ENCODE measurements around the gene EYS. TPM values are rescaled to one million over a fixed set of nuclear protein-coding genes. Genes with fewer than 3 reads are reported as not detected.

EYS gene
- total RNA-seq, 3 donors from 2014 or later = 1.3 to 2.9 TPM; not detected in 1

- H3K9me3 ChIP-seq = no peaks in the 10 kb centered on the region
- no peaks in the 10 kb centered on the region for H3K27me3 ChIP-seq
- no peaks in the 10 kb centered on the region for H3K4me1 ChIP-seq
- intact Hi-C loops (cut with DNase I; ENCODE audit: low total_unique reads) = no loop called here
- TF ChIP-seq POLR2A (IDR thresholded peaks at IDR 0.05) = no peak
- no peak for TF ChIP-seq POLR2AphosphoS5 (IDR thresholded peaks at IDR 0.05)
- H3K4me3 ChIP-seq = no peak overlapping the region
- DNase-seq (ENCODE audit: low spot score in 2 of 2) = no peak
- H3K36me3 ChIP-seq = no peaks in the 10 kb centered on the region
- no peak overlapping the region for H3K27ac ChIP-seq
These were observed 1482.2 kb downstream of the EYS start for GRCh38 chr6:64224819-64225218.

DNA sequence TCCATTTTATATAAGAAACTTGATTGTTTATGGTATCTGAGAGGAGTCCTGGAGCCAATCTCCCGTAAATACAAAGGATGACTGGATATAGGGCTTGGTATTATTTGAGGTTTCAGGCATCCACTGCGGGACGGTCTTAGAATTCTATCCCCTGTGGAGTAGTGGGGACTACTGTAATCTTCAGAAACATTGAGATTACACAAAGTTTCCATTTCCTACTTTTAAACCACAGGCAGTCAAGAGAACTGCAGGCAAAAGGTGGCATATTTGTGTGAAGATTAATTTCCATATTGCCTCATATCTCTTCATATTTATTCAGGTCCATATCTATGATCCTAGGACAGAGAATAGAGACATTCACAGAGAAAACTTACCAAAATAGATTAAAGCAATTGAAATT is 1485.2 kb downstream of the EYS start:
- Histone ChIP-seq H3K36me3 (no peaks in the 10 kb centered on the region), H3K27ac (no peak overlapping the region), H3K9me3 (no peaks in the 10 kb centered on the region), H3K4me3 (no peak overlapping the region), H3K4me1 (no peaks in the 10 kb centered on the region), H3K27me3 (no peaks in the 10 kb centered on the region)
- DNase-seq (ENCODE audit: low spot score in 2 of 2) = no peak
- no peak for TF ChIP-seq POLR2AphosphoS5 (IDR thresholded peaks at IDR 0.05)
- intact Hi-C loops (cut with DNase I; ENCODE audit: low total_unique reads) = no loop called here

- Histone ChIP-seq H3K4me1 (no peaks in the 10 kb centered on the region), H3K27ac (no peak overlapping the region), H3K27me3 (no peaks in the 10 kb centered on the region), H3K4me3 (no peak overlapping the region), H3K36me3 (no peaks in the 10 kb centered on the region), H3K9me3 (no peaks in the 10 kb centered on the region)
- no peak for TF ChIP-seq POLR2AphosphoS5 (IDR thresholded peaks at IDR 0.05)
- no peak for DNase-seq (ENCODE audit: low spot score in 2 of 2)
- intact Hi-C loops (cut with DNase I; ENCODE audit: low total_unique reads) = no loop called here
These were observed 1486.2 kb downstream of the EYS start for GRCh38 chr6:64220801-64221200.

DNA sequence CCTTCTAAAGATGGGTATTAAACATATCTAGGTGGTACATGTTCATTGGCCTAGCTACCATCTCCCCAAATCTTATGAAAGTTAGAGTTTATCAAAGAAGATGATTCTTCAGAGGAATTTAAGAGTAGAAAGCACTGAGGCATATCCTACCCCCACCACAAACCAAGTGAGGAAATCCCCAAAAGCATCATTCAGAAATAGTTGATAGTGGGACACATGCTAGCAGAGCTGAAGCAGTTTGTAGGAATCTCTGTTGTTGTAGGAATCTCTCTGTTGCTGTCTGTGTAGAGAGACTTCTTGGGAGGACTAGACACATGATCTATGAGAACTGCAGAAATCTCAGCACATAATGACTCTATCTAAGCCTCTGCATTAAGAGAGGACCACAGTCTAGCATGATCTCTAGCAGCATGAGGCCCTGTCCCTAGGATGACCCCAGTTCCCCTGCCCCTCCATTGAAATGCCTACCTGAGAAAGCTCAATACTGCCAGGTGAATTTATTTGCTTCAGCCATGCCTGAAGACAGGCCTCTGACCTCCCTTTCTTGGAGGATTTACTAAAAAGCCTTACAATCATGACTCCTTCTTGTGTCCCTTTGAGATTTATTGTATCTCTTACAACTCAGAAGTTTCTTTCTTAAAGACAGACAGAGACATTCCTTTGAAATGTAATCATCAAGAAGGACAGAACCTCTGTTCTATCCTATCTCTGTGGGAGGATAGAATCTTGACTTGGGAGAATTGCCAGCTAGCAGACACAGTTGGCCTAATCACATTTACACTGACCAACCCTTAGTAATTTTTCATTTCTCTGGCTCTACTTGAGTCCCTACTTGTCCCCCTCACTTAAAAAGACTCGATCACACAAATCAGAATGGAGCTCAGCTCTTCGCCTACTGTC is 1489.1 kb downstream of the EYS start:
- Histone ChIP-seq H3K4me3 (no peak overlapping the region), H3K36me3 (no peaks in the 10 kb centered on the region), H3K27ac (no peak overlapping the region), H3K27me3 (no peaks in the 10 kb centered on the region), H3K4me1 (no peaks in the 10 kb centered on the region), H3K9me3 (no peaks in the 10 kb centered on the region)
- TF ChIP-seq POLR2AphosphoS5 (IDR thresholded peaks at IDR 0.05) (no peak), CTCF (IDR thresholded peaks at IDR 0.05) (no peak), POLR2A (IDR thresholded peaks at IDR 0.05) (no peak)
- intact Hi-C loops (cut with DNase I; ENCODE audit: low total_unique reads) = no loop called here
- no peak for DNase-seq (ENCODE audit: low spot score in 2 of 2)

DNA sequence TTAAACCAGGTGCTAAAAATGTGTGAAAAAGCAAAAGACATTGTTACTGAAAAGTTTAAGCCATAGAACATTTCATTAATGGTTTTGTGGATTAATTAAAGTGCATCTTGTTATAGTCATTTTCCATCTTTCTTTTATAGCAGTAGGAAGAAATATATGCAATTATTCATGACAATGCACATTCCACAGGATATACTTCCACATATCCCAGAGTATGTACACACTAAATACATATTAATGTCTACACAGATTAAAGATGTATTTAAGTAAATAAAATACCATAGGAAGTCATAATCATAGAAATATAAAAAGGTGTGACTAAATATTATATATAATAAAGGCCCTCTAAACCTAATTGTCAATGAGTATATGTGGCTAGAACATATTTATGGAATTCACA is 1492.7 kb downstream of the EYS start:
- Histone ChIP-seq H3K4me1 (no peaks in the 10 kb centered on the region), H3K36me3 (no peaks in the 10 kb centered on the region), H3K27me3 (no peaks in the 10 kb centered on the region), H3K4me3 (no peak overlapping the region), H3K9me3 (no peaks in the 10 kb centered on the region), H3K27ac (no peak overlapping the region)
- no peak for TF ChIP-seq CTCF (IDR thresholded peaks at IDR 0.05)
- no peak for TF ChIP-seq POLR2AphosphoS5 (IDR thresholded peaks at IDR 0.05)
- no peak for TF ChIP-seq POLR2A (IDR thresholded peaks at IDR 0.05)
- no peak for DNase-seq (ENCODE audit: low spot score in 2 of 2)
- intact Hi-C loops (cut with DNase I; ENCODE audit: low total_unique reads) = no loop called here

DNA sequence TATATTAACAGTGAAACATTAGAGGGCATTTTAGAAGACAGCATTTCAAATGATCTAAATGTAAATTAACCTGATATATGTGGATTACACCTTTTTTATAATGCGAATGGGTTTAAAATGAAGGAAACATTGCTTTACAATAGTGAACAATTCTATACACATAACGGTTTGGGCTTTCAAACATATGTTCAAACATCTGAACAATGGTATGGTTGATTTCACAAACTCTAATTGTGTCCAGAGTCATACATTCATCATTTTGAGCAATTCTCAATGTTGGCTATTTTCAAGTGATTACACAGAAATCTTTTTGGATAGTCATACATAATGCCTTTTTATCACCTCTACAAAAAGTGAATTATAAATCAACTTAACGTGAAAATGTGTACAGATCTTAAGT is 1493.3 kb downstream of the EYS start:
- Histone ChIP-seq H3K27ac (no peak overlapping the region), H3K36me3 (no peaks in the 10 kb centered on the region), H3K4me3 (no peak overlapping the region), H3K9me3 (no peaks in the 10 kb centered on the region), H3K4me1 (no peaks in the 10 kb centered on the region), H3K27me3 (no peaks in the 10 kb centered on the region)
- intact Hi-C loops (cut with DNase I; ENCODE audit: low total_unique reads) = no loop called here
- TF ChIP-seq CTCF (IDR thresholded peaks at IDR 0.05) (no peak), POLR2A (IDR thresholded peaks at IDR 0.05) (no peak), POLR2AphosphoS5 (IDR thresholded peaks at IDR 0.05) (no peak)
- no peak for DNase-seq (ENCODE audit: low spot score in 2 of 2)

Data from breast epithelium (tissue), 4 donors.